HepG2 (cell line): ENCODE results near the gene C1QTNF1. TPM values are rescaled to one million over a fixed set of nuclear protein-coding genes. Genes with fewer than 3 reads are reported as not detected.

Experiments
- ATAC-seq: fragments of 200-7000 bp; cut with Tn5 transposase; 3 replicates; pipeline ENCODE4 v1.9.1; 2020; ENCODE audit warnings: mild to moderate bottlenecking, moderate library complexity
- BruUV-seq: library from RNA; stranded (reverse); fragments of 400-500 nt; replicated peaks from 2 replicates; lab custom pipeline; 2021; lab: Mats Ljungman, UMichigan
- CTCF ChIA-PET: fragments of 300-600 bp; formaldehyde crosslinking; extraction: SDS; loops from one replicate; lab custom pipeline; 2021; ENCODE audit warnings: low total read pairs, inconsistent platforms, low intra/inter-chr PET ratio; lab: Yijun Ruan, JAX
- POLR2A ChIA-PET: fragments of 350-600 bp; sonication (Branson Sonifier 250); formaldehyde crosslinking; loops from one replicate; lab custom pipeline; 2020; ENCODE audit warnings: antibody characterized with exemption, inconsistent platforms; lab: Yijun Ruan, JAX
- DNase-seq: peaks from one replicate; pipeline ENCODE4 v3.0.0-alpha.2; 2015; ENCODE audit warnings: low spot score
- FAIRE-seq: peaks from 3 replicates; lab custom pipeline; 2011; peaks lifted over from hg19 to GRCh38; lab: Jason Lieb, UNC
- H2AFZ ChIP-seq: one replicate; pipeline ENCODE4 v1.6.1; 2011; ENCODE audit warnings: low read length, inconsistent platforms
- H3K27ac ChIP-seq: fragments of 300-600 bp; 3 replicates; pipeline ENCODE4 v1.8.0; 2011; ENCODE audit warnings: mixed run types, mild to moderate bottlenecking, mixed read lengths, low read length, inconsistent platforms; ENCODE audit not compliant: insufficient read depth; ENCODE audit errors: extremely low read length
- H3K27me3 ChIP-seq, 2 experiments: fragments of 200-600 bp in 1 of 2; 2 replicates in 1 of 2; 3 replicates in 1 of 2; pipeline versions ENCODE4 v1.6.0 to v1.8.0; 2011; ENCODE audit warnings: low read length in 2 of 2, mild to moderate bottlenecking in 2 of 2, moderate library complexity in 2 of 2, inconsistent platforms in 1 of 2; ENCODE audit not compliant: insufficient read depth in 2 of 2, control insufficient read depth in 1 of 2
- H3K36me3 ChIP-seq, 2 experiments: fragments of 200-600 bp in 1 of 2; replicated peaks in 1 of 2; 2 replicates in 1 of 2; 3 replicates in 1 of 2; pipeline versions ENCODE4 v1.5.1 to v1.8.0; 2011; ENCODE audit warnings: low read length in 2 of 2, inconsistent platforms in 1 of 2; ENCODE audit not compliant: insufficient read depth in 2 of 2, control insufficient read depth in 1 of 2
- H3K4me1 ChIP-seq: 2 replicates; pipeline ENCODE4 v1.5.1; 2012; ENCODE audit warnings: low read length, inconsistent platforms; ENCODE audit not compliant: insufficient read depth
- H3K4me2 ChIP-seq: 2 replicates; pipeline ENCODE4 v1.6.0; 2011; ENCODE audit warnings: low read depth, low read length, inconsistent platforms
- H3K4me3 ChIP-seq, 3 experiments: fragments of 200-600 bp in 1 of 3; sonication (generic), shearing (Covaris generic) in 1 of 3; replicated peaks in 1 of 3; 2 replicates each; pipeline ENCODE4 v1.5.1; 2011 to 2016; ENCODE audit warnings: low read length in 3 of 3, inconsistent platforms in 2 of 3, low read depth in 2 of 3, mild to moderate bottlenecking in 2 of 3, control low read depth in 1 of 3, mixed read lengths in 1 of 3; ENCODE audit not compliant: insufficient read depth in 1 of 3
- H3K79me2 ChIP-seq: one replicate; pipeline ENCODE4 v1.6.1; 2011; ENCODE audit warnings: low read length, inconsistent platforms; ENCODE audit not compliant: insufficient read depth
- H3K9ac ChIP-seq: 2 replicates; pipeline ENCODE4 v1.6.0; 2011; ENCODE audit warnings: mild to moderate bottlenecking, low read depth, low read length, inconsistent platforms; ENCODE audit not compliant: insufficient read depth
- H3K9me3 ChIP-seq: 2 replicates; pipeline ENCODE4 v1.5.1; 2012; ENCODE audit warnings: mild to moderate bottlenecking, low read length
- H4K20me1 ChIP-seq: 2 replicates; pipeline ENCODE4 v1.6.0; 2011; ENCODE audit warnings: inconsistent platforms, mild to moderate bottlenecking, low read length, moderate library complexity; ENCODE audit not compliant: insufficient read depth
- AGO2 ChIP-seq: fragments of 200-400 bp; formaldehyde crosslinking; optimal IDR thresholded peaks from 2 replicates; pipeline ENCODE3; 2017; ENCODE audit warnings: mild to moderate bottlenecking, low read depth, low read length, moderate library complexity
- POLR2G ChIP-seq: fragments of 200-400 bp; formaldehyde crosslinking; IDR thresholded peaks from 2 replicates; pipeline ENCODE4 v1.6.1; 2018; ENCODE audit warnings: mild to moderate bottlenecking, low read depth, low read length, moderate library complexity
- RBFOX2 ChIP-seq: fragments of 200-400 bp; formaldehyde crosslinking; IDR thresholded peaks from 2 replicates; pipeline ENCODE4 v1.6.1; 2017; ENCODE audit warnings: low read depth, mild to moderate bottlenecking, low read length
- ZSCAN25 ChIP-seq: sonication (generic); formaldehyde crosslinking; IDR thresholded peaks from 2 replicates; pipeline ENCODE4 v1.8.0; 2022; ENCODE audit warnings: mild to moderate bottlenecking, missing genetic modification reagents
- WGBS: methylation state at CpG from one replicate; pipeline ENCODE4 v1.1.6; 2017; ENCODE audit warnings: low lambda C conversion rate; 5-methylcytosine and 5-hydroxymethylcytosine counted together
- in situ Hi-C: cut with HindIII; loops from 2 replicates; pipeline ENCODE4 v1.10.0; 2017; ENCODE audit warnings: low pct_unique_long_range_greater_than_20kb; ENCODE audit not compliant: extremely low pct_ligation_motif_present
- intact Hi-C: fragments of 100-400 bp; cut with micrococcal nuclease; formaldehyde crosslinking; loops from one replicate; pipeline ENCODE4 v1.10.0; 2022; ENCODE audit not compliant: unreplicated experiment
- polyA plus RNA-seq, 8 experiments: library from polyadenylated mRNA; depleted of rRNA in 3 of 8; stranded (reverse) in 7 of 8; unstranded in 1 of 8; fragments of >200 nt; fragmentation: Illumina TruSeq in 4 of 8; extraction: Trizol in 4 of 8; gene quantifications; 2 replicates each; pipeline versions ENCODE4 v1.2.1 to v1.2.3, GENCODE V29; 2011 to 2016; ENCODE audit warnings: low read depth in 4 of 8, missing spikeins in 1 of 8, mixed read lengths in 1 of 8; ENCODE audit not compliant: insufficient read depth in 1 of 8
- total RNA-seq, 5 experiments: library from RNA; depleted of rRNA; stranded (reverse); fragments of >200 nt; fragmentation: Illumina TruSeq; extraction: Trizol; gene quantifications; 2 replicates each; pipeline ENCODE4 v1.2.3, GENCODE V29; 2016; ENCODE audit warnings: low read depth in 1 of 5
- TF ChIP-seq, protein P1 (sequence below): sonication (generic); formaldehyde crosslinking; conservative IDR thresholded peaks from 2 replicates; pipeline ENCODE4 v1.4.0; 2020; ENCODE audit warnings: missing genetic modification reagents
- TF ChIP-seq, protein P2 (sequence below): sonication (generic); formaldehyde crosslinking; IDR thresholded peaks from 2 replicates; pipeline ENCODE4 v1.5.1; 2020; ENCODE audit warnings: missing genetic modification reagents, mild to moderate bottlenecking, borderline replicate concordance

Gene C1QTNF1
- total and polyA plus RNA-seq, 2 of the 13 experiments (the other 11 are each of a cell fraction or from before 2014, with no cell fraction given): 0.18 to 0.86 TPM

DNA sequence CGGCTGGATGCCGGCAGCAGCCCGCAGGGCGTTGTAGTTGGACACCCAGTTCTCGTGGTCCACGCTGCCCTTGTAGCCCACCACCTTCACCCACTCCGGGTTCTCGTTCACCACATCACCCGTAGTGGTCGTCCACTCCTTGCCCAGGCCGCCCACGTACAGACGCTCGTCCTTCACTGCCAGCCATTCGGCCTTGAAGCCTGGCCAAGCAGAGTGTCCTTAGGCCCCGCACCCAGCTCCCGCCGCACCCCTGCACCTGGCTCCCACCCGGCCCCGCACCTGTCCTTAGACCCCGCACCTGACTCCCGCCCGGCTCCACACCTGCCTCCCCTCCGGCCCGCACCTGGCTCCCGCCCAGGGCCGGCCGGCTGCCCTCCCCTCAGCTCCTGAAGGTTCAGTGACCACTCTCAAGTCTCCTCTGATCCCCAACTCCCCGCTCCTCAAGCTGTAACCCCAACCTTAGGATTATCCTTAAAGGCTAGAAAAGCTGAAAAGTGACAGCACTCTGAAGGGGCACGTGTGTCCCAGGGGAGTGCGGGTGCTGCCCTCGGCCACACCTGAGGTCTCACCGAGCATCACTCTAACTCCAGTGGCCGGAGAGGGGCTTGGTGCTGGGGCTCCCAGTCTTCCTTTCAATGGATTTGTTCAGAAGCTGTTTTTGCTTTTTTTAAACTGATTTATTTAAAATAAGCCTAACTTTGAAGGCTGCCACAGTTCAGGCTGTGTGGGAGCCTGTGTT lies 28.8 kb upstream of the C1QTNF1 start:
- Histone ChIP-seq H2AFZ (no peak overlapping the region), H3K27ac (no peak overlapping the region), H3K79me2 (peaks cover 3% of the 10 kb centered on the region), H3K9ac (no peak overlapping the region), H3K4me3 (no peak overlapping the region), H3K4me1 (no peaks in the 10 kb centered on the region), H3K4me2 (no peak overlapping the region), H3K27me3 (no peaks in the 10 kb centered on the region), H4K20me1 (no peaks in the 10 kb centered on the region; the same call in 1 of the 2 replicates), H3K36me3 (peaks cover 37 to 64% of the 10 kb centered on the region in 2 experiments), H3K9me3 (no peaks in the 10 kb centered on the region)
- 98% methylated on average over 34 of the region's 34 CpGs for WGBS
- ATAC-seq (no peak), FAIRE-seq (no peak), DNase-seq (no peak)
- intact Hi-C loops: no loop called here
- in situ Hi-C loops: no loop called here
- CTCF ChIA-PET: no interaction called here
- BruUV-seq: no TSS peak
- POLR2A ChIA-PET: interaction anchor here (1.0 to 1.6 kb wide), 3 partner anchors 14 to 31 kb away, joined by 3 to 7 read pairs (median 3); partner anchors contain the start of gene CANT1
- peak; percentile 53; the same call in 1 of the 2 replicates for TF ChIP-seq ZSCAN25 (CRISPR knock-in tag)
- TF ChIP-seq, protein P1, sequence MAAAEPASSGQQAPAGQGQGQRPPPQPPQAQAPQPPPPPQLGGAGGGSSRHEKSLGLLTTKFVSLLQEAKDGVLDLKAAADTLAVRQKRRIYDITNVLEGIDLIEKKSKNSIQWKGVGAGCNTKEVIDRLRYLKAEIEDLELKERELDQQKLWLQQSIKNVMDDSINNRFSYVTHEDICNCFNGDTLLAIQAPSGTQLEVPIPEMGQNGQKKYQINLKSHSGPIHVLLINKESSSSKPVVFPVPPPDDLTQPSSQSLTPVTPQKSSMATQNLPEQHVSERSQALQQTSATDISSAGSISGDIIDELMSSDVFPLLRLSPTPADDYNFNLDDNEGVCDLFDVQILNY (CRISPR knock-in tag): no peak
- 0 out of 2 replicates have a peak, but pooled peaks have one; percentile 37 for TF ChIP-seq POLR2G
- TF ChIP-seq, protein P2, sequence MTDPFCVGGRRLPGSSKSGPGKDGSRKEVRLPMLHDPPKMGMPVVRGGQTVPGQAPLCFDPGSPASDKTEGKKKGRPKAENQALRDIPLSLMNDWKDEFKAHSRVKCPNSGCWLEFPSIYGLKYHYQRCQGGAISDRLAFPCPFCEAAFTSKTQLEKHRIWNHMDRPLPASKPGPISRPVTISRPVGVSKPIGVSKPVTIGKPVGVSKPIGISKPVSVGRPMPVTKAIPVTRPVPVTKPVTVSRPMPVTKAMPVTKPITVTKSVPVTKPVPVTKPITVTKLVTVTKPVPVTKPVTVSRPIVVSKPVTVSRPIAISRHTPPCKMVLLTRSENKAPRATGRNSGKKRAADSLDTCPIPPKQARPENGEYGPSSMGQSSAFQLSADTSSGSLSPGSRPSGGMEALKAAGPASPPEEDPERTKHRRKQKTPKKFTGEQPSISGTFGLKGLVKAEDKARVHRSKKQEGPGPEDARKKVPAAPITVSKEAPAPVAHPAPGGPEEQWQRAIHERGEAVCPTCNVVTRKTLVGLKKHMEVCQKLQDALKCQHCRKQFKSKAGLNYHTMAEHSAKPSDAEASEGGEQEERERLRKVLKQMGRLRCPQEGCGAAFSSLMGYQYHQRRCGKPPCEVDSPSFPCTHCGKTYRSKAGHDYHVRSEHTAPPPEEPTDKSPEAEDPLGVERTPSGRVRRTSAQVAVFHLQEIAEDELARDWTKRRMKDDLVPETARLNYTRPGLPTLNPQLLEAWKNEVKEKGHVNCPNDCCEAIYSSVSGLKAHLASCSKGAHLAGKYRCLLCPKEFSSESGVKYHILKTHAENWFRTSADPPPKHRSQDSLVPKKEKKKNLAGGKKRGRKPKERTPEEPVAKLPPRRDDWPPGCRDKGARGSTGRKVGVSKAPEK: no peak
- 0 out of 2 replicates have a peak, but pooled peaks have one; percentile 31 for TF ChIP-seq RBFOX2
- peak; percentile 71 for TF ChIP-seq AGO2
